ENCODE data around the gene CGB1.
"Not testable (repeated sequence)": the region's sequence is repeated elsewhere in the genome, so short reads cannot be mapped to it uniquely, and the experiment has no call there.

Gene CGB1

GRCh38 chr19:49036815-49037214, at the start of gene CGB1:
Gene CGB1, minus strand, starts transcription at chr19:49036895. Its CDS starts 184 bp downstream, at chr19:49036711.
- DNase-seq = not testable (repeated sequence)

- DNase-seq = no peak
These were observed 49.6 kb upstream of the CGB1 start for GRCh38 chr19:49086296-49086695.

- DNase-seq = no peak
These were observed 49.2 kb upstream of the CGB1 start for GRCh38 chr19:49085868-49086232.

GRCh38 chr19:49085020-49085867, 48.5 kb upstream of the CGB1 start, which contains the start of gene SNRNP70:
Gene SNRNP70, plus strand, starts transcription at chr19:49085451. Its CDS starts 964 bp downstream, at chr19:49086415.
- DNase-seq = peak; percentile 99

- DNase-seq = no peak
These were observed 47.7 kb upstream of the CGB1 start for GRCh38 chr19:49084206-49085019.

GRCh38 chr19:49081273-49081672, 44.6 kb upstream of the CGB1 start:
- no peak for DNase-seq

GRCh38 chr19:49080392-49080791, 43.7 kb upstream of the CGB1 start:
- DNase-seq = no peak

- DNase-seq = not testable (repeated sequence)
These were observed 38.2 kb upstream of the CGB1 start for GRCh38 chr19:49074869-49075268.

- no peak for DNase-seq
These were observed 37.1 kb upstream of the CGB1 start for GRCh38 chr19:49073514-49074378.

GRCh38 chr19:49071860-49072547, 35.3 kb upstream of the CGB1 start:
- DNase-seq = peak in 1 of 2 experiments; percentile 46

GRCh38 chr19:49070416-49070815, 33.7 kb upstream of the CGB1 start:
- DNase-seq = no peak

- DNase-seq = no peak
These were observed 32.3 kb upstream of the CGB1 start for GRCh38 chr19:49069026-49069425.

- DNase-seq = no peak
These were observed 30.9 kb upstream of the CGB1 start for GRCh38 chr19:49067554-49067953.

GRCh38 chr19:49065905-49066512, 29.3 kb upstream of the CGB1 start:
- DNase-seq = no peak

- DNase-seq = no peak
These were observed 28.3 kb upstream of the CGB1 start, which contains the start of gene NTF4 for GRCh38 chr19:49064768-49065611. Gene NTF4, minus strand, starts transcription at chr19:49064818. Its CDS starts 2,821 bp downstream, at chr19:49061997.

GRCh38 chr19:49064029-49064629, 27.4 kb upstream of the CGB1 start:
- no peak for DNase-seq

GRCh38 chr19:49061445-49061844, 24.8 kb upstream of the CGB1 start:
- no peak for DNase-seq

GRCh38 chr19:49061000-49061399, 24.3 kb upstream of the CGB1 start:
- no peak for DNase-seq

GRCh38 chr19:49059053-49059452, 22.4 kb upstream of the CGB1 start:
- no peak for DNase-seq

- DNase-seq = no peak
These were observed 21.9 kb upstream of the CGB1 start for GRCh38 chr19:49058562-49058961.
